GM19025 (cell line): ENCODE results near the gene NUDT8.
"Not testable (repeated sequence)": the region's sequence is repeated elsewhere in the genome, so short reads cannot be mapped to it uniquely, and the experiment has no call there.

Experiments
- ATAC-seq: cut with Tn5 transposase; IDR thresholded peaks from one replicate; pipeline ENCODE4 v1.9.1; 2021; ENCODE audit warnings: mild to moderate bottlenecking, low read depth, moderate library complexity; ENCODE audit not compliant: unreplicated experiment

NUDT8 gene

DNA sequence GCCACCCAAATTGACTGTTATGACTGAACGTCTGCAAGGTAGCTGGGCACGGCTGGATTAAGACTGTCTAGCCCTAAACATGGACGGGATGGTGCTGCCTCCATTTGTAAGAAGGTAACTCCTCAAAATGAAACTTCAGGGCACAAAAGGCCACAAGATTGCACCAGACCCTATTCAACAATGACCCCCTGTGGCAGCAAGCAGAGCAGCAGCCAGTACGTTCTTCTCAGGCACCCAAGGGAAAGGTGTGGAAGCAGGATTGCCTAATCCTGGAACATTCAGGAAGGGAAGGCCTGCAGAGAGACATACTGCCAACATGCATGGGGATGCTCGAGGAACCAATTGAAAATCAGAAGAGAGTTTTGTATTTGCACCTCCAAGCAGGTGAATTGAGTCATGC lies 14.3 kb upstream of the NUDT8 start:
- ATAC-seq: no peak

DNA sequence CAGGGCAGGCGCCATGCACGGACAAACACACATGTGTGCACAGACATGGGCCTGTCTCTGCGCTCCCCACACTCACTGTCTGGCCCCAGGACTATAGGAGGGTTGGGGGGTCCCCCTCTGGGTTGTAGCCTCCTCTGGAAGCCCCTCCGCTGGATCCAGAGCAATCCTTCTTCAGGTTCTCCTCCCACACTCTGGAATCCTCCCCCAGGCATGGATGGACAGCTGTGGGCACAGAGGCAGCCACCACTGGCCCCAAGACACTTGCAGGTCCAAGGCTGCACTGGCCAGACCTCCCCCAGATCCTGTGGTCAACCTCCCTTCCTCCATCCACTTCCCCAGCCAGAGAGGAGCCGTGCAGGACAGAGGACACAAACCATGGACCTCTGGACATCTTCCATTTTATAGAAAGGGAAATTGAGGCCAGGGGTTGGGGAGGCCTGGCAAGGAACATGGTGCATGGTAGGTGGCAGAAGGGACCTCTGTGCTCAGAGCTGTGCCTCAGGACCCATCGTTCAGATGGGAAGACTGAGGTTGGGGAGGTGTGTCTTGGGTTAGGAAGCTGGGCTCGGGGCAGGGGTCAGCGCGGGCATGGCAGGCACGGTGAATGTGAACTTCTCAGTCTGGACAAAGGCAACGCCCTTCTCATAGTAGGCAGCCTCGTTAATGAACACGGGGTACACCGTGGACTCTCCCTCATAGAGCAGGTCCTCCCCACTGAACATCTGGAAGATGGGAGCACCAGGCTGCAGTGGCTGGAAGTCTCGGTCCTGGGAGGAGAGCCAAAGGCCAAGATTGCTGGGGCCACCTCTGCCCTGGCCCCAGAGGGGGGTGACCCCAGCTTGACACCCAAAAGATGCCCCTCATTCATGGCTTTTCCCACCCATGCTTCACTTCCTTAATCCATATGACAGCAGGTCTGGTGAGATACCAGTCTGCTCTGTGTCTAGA lies 12.7 kb upstream of the NUDT8 start:
- no peak for ATAC-seq

DNA sequence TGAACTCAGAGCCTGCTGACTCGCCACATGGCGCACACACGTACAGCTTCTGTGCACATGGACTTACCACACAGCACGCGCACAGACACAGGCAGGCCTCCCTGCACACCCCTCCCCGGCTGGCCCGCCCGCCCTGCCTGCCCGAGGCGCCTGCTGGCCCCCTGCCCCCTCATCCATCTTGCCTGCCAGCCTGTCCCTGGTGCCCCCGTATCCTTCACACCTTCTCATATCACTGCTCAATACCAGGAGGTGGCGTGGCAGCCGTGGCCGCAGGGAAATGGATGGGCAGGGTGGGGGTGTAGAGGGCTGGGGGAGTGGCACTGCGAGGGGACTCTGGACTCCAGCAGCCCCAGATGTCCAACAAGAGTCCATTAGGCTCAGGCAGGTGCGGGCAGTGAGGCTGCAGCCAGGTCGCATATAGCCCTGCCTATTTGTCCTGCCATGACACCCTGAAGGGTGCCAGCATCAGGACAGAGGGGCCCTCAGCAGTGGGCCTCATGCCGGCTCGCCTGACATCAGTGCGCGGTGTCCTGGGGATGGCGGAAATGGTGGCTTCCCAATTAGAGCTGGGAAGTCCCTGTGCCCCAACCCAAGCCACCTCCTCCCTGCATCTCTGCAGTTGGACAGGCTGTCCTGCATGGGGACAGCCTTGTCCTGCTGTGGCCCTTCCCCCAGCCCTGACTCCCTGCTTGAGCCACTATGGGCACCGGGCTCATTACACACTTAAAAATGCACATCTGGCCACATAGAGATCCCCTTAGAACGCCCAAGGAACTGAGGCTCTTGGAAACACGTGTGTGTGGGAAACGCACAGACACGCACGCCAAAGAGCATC lies 11.8 kb upstream of the NUDT8 start:
- no peak for ATAC-seq

DNA sequence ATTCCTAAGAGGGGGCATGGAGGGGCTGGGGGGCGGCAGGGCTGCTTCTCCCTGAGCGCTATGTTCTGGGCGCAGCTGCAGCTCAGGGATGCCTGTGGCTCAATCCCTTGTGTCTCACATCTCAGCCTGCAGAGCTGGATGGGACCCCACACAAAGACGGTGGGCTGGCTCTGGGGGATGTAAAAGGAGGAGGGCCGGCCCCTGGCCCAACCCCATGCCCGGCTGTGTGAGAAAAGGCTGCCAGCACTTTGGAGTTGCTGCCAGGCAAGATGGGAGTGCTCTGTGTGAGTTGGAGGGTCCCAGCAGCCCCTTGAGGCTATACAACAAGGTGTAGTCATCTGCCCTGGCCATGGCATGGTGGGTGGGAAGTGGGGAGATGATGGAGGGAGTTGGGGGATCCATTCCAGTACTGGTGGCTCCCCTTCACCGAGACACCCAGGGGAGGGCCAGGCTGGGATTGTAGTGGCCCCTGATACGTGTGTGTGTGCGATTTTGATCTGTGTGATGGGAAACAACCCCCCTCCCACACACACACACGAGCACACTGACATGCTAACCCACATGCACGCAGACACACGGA lies 11.1 kb upstream of the NUDT8 start:
- ATAC-seq: no peak

DNA sequence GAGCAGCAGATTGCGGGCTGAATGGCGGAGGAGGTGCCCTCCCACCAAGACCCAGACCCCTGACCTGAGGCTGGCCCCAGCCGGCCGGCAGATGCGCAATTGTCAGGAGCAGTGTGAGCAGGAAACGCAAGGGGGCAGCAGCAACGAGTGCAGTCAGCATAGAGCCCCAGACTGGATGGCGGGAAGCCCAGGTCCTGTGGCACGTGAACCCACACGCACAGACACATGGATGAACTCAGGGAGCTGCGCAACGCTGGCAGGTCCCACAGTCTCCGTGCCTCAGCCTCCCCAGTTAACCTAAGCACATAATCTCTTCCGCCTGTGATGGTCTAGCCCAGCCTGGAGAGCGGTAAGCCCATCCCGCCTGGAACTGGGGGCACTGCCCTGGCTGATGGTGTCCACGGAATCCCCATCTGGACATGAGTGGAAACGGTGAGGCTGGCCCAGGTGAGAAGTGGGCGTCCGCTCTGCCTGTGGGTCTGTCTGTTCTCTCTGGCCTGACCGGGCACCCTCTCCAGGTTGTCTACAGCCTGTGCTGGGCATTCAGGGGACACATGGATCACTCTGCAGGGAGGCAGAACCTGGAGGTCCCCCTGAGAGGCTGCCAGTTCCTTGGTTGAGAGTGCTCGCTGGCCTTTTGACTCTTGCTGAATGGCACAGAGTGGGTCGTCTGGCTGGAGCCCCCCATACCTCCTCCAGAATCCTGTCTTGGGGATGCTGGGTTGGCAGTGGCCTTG lies 10.5 kb upstream of the NUDT8 start:
- no peak for ATAC-seq

DNA sequence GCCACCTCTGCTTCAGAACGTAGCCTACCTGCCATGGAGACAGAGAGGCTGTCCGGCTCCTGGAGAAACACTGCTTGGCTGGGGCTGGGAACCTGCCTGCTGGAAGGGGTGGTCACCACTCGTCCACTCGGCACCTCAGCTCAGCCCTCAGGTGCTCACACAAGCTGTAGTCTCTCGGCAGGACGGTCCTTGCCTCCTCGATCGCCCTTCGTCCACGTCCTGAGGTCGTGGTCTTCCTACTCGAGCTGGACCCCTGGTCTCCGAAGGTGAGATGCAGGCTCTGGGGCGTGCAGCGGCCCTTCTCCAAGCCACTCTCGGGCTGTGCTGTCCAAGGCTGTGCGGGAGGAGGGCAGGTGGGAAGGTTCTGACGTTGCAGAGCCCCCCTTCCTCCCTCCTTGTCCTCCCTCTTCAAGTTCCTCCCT lies 9.7 kb upstream of the NUDT8 start, which contains the start of gene TBX10:
TSS of gene TBX10 (minus strand) at position 326 of the 422 bp plus-strand sequence. CDS start at position 35, 291 bp downstream.
- no peak for ATAC-seq

DNA sequence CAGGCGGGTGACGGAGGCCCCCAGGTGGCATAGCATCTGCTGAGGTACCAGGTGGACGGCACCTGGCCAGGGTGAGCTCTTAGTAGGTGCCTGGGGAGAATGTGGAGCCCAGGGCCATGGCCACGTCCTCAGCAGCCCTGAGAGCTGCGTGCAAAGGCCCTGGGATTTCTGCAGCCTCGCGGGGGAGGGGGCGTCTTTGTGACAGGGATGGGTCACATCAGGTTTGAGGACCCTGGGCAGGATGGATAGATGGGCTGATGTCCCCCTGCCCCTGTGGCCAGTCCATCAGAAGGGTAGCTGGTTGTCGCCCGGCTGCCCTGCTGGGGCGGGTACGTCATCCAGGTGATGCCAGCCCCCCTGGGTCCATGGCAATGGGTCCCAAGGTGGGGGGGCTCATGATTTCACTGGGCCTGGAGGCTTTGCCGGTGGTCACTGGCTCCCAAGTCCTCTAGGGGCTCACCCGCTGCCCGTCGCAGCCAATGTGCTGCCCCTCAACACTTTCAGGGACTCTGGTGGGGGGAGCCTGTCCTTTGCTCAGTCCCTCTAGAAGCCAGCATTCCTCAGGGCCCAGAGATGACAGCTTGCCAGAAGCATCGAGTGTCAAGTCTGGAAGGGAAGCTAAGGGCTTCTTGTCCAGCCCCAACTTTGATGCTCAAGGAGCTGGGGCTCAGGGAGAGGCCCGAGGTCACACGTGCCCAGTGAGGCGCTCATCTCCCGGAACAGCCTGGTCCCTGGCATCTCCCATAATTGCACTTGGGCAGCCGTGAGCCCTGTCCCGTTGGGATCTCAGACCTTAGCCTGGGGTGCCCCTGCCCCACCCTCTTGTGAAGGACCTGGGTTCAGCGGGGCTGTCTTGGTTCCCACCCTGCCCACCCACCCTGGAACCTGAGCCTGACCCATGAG lies 9.0 kb upstream of the NUDT8 start:
- ATAC-seq: no peak

DNA sequence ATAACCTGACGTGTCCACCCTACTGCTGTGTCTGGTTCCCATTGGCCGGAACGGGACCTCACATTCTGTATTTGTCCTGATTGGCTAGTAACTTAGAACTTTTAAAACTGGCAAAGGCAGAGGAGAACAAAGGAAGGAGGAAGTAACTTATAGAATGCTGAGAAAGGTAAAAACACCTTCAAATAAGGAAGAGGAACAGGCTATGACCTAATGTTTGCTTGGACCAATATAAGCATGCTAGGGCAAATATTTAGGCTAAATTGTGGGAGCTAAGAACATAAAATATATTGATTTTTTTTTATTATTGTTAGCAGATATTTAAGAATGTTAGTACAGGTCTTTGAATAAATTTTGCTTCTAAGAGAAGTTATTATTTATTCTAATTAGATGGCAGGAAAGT lies 7.7 kb upstream of the NUDT8 start:
- not testable (repeated sequence) for ATAC-seq

DNA sequence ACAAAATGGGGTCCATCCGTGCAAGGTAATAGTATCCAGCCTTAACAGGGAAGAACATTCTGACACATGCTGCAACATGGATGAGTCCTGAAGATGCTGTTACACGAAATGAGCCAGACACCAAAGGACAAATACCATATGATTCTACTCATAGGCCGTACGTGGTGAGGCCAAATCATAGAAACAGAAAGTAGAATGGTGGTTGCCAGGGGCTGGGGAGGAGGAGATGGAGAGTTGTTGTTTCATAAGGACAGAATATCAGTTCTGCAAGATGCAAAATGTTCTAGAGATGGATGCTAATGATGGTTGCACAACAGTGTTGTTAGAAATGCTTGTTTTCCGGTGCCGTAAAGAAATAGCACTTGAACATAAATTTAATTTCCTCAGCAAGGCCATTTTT lies 7.2 kb upstream of the NUDT8 start:
- ATAC-seq: no peak

DNA sequence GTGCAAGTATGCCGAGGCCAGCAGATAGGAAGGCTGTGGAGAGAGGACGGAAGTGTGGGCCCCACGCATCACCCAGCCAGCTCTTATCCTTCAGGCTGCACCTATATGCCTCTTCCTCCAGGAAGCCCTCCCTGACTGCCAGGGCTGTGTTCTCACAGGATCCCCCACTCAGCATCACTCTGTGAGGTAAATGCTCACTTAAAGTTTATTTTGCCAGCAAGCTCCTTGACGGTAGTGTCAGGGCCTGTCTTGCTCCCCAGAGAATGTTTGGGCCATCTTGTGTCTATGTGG lies 5.4 kb upstream of the NUDT8 start:
- ATAC-seq: no peak

DNA sequence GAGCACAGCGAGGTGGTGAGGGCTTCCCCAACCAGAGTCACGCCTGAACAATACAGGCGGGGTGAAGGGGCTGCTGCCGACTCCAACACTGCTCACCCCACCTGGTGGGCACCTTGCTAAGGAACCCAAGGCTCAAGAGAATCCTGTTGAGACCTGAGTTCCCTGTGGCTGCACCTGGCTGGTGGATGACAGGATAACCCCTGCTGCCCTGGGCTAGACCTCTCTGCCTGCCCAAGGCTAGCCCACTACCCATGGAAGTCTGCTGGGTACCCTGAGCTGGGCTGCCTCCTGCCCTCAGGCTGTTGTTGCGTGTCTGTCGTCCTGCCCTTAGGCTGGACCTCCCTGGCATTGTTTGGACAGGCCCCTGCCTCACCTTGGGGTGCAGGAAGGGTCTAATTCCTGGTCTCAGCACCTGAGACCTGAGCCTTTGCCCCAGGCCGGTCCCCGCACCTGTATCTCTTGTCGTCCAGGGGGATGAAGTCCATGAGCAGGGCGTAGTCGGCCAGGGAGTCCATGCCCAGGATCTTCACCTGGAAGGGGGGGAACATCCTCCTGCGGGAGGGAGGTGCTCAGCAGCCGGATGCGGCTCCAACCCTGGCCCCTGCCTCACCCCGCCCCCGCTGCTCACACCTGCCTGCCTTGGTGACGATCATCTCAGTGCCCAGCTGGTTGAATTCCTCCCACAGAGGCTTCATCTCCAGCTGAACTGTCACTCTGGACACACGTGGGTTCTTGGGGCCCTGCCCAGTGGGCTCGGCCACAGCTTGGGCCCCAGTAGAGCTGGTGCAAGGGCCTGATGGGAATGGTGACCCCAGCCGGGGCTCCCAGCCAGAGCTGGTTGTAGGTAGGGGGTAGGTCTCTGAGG lies 4.9 kb upstream of the NUDT8 start:
- ATAC-seq: no peak

DNA sequence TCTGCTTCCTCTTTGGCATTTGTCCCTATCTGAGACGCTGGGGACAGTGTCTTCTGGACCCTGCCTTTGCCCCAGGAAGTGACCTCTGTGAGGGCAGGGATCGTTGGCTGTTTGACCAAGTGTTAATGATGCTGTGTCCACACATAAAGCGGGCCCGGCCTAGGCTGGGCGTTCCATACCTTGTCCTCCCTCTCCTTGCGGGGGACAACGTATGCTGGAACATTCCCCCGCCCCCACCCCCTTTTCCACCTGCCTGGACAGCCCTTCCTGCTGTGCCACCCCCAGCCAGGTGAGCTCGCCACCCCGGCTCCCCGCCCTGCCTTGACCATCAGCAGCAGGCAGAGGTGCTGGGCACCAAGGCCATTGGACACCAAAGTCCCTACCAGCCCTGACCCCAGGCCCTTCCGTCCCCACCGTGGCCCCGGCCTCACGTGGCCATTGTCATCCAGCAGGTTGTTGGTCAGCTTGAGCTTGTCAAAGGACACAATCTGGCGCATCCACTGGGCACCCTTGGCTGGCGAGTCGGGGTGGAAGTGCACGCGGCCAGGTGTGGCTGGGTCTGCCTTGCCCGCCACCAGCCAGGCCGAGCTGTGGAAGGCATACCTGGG lies 4.1 kb upstream of the NUDT8 start:
- ATAC-seq: no peak

DNA sequence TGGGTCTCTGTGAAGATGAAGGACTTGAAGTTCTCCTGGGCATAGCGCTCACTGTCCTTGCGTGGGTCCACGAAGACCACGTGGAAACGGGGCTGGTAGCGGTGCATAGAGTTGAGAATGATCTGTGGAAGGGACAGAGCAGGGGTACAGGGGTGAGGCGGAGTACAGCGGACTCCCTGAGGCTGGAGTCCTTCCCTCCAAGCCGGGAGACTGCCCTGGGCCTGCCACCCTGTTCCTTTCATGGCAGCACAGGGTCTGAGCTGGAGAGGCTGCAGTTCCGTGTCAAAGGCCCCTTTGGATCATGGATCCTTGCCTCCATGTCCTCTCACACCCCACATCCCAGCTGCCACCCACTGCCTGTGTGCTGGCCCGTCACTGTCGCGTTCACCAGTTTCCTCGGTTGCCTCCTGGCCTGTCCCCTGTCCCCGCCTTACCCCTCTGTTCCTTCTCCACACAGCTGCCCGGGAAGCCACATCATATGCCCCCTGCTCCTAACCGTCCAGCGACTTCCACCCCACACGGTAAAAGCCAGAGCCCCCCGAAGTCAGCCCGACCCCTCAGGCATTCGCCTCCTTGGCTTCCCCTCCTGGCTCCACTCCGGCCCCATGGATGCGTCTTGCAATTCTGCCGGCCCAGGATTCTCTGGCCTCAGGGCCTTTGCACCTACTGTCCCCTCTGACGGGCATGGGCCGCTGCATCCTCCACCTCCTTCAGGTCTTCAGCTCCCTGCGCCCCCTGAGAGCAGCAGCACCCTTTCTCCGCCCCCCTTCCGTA lies 3.4 kb upstream of the NUDT8 start:
- ATAC-seq: no peak

DNA sequence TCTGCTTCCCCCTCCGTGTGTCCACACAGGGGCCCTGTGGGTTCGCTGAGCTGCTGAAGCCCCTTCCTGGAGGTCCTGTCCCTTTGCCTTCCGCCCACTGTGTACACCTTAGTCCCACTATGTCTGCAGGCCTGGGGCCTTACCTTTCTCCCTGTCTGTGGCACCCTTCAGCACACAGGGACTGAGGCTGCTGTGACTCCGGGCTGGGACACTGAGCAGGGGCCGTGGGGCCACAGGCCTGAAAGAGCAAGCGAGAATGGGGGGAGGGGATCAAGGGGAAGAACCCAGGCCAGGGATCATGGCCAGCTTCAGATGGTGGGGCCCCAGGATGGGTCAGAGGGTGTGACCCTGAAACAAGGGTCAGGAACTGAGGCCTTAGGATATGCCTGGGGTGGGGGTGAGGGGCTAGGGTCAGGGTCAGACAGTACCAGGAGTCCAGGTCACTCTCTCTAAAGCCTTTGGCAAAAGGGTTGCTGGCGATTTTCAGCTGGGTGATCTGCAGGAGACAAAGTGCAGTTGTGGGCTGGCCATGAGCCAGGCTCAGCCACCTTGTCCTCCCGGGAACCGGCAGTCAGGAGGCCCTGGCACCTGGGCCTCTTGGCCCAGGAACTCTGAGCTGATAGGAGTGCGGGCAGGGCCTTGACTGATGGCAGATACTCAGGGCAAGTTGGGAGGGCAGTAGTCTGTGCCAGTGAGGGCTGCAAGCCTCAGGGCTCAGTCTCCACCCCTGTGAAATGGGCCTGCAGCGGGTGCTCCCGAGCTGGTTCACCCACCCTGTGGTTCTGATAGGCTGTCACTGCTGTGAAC lies 2.6 kb upstream of the NUDT8 start:
- ATAC-seq: no peak

DNA sequence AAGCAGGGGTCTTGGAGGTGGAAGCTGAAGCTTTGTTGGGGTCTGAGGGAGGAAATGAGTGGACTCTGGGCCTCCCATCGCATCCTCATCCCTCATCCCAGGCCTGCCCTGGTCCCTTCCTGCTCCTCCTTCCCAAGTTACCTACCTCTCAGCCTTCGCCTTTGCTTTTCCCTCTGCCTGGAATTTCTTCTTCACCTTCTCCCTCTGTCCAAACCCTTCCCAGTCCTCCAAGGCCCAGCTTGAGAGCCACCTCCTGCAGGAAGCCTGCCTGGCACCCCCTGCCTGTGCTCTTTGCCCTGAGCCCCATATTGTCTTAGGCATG lies 2.1 kb upstream of the NUDT8 start:
- no peak for ATAC-seq

DNA sequence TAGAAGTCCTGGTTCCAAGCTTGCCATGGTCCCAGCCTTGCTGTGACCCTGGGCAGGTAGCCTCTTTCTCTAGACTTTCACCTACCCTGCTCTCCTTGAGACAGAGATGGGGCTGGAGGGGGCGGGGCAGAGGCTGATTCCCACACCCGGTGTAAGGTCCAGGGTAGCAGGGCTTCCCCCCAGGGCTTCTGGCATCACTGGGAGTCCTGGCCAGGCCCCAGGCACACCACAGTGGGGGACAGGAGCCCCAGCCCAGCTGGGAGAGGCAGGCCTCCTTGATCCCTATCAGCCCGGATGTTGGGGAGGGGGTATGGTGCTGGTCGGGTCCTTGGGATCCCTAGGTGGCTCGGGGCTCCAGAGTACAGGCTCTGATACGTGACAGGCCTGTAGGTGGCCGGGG lies 1.7 kb upstream of the NUDT8 start:
- ATAC-seq: no peak

DNA sequence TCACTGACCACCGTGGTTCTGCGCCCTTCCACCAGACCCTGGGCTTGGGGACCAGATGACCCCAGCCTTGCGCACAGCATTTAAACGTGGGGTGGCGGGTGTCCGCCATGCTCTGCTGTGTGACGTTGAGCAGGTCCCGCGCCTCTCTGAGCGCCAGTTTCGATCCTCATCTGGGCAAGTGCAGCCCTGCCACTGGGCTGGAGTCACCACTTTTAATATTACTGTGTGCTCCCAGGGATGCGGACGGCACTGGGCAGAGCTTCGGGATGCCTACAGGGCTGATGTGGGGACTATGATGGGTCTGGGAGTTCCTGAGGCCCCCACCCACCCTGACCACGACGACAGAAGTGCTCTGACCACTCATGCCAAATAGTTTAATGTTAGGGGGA lies 1.2 kb upstream of the NUDT8 start:
- ATAC-seq: no peak
